Caki2 (cell line): ENCODE results near the gene GNAI3. TPM values are rescaled to one million over a fixed set of nuclear protein-coding genes. Genes with fewer than 3 reads are reported as not detected.

Source experiments
- DNase-seq: peaks from one replicate; pipeline ENCODE4 v3.0.0-alpha.2; 2015; ENCODE audit warnings: low read depth
- in situ Hi-C: cut with HindIII; loops from 2 replicates; pipeline ENCODE4 v1.10.0; 2016; ENCODE audit warnings: low sequenced_read_pairs, low pct_unique_long_range_greater_than_20kb, mixed read lengths
- total RNA-seq: library from RNA; depleted of rRNA; stranded (reverse); fragments of >200 nt; shearing (Covaris generic); gene quantifications from 2 replicates; pipeline ENCODE4 v1.2.3, GENCODE V29; 2014; ENCODE audit warnings: low replicate concordance

Gene GNAI3
- total RNA-seq, 1 experiment from 2014 or later, result 5.0 TPM

GRCh38 chr1:109627692-109628399 lies 79.4 kb downstream of the GNAI3 start:
- in situ Hi-C loops, result no loop called here
- DNase-seq, result peak; percentile 81

- DNase-seq, result peak; percentile 89
- in situ Hi-C loops, result no loop called here
These were observed 80.3 kb downstream of the GNAI3 start for GRCh38 chr1:109628540-109629321.

GRCh38 chr1:109629372-109630030 lies 81.1 kb downstream of the GNAI3 start:
- in situ Hi-C loops, result no loop called here
- no peak for DNase-seq

GRCh38 chr1:109630081-109630897 lies 81.9 kb downstream of the GNAI3 start:
- in situ Hi-C loops, result no loop called here
- no peak for DNase-seq

- DNase-seq, result no peak
- in situ Hi-C loops, result no loop called here
These were observed 82.6 kb downstream of the GNAI3 start for GRCh38 chr1:109630898-109631512.

- DNase-seq, result no peak
- in situ Hi-C loops, result no loop called here
These were observed 83.4 kb downstream of the GNAI3 start for GRCh38 chr1:109631513-109632505.

- in situ Hi-C loops, result no loop called here
These were observed 84.4 kb downstream of the GNAI3 start for GRCh38 chr1:109632671-109633346.

GRCh38 chr1:109634292-109634691 lies 85.9 kb downstream of the GNAI3 start:
- DNase-seq, result no peak
- in situ Hi-C loops, result no loop called here

More at GRCh38 chr1:109632671-109633346, 84.4 kb downstream of the GNAI3 start:
- DNase-seq, result no peak

- DNase-seq, result no peak
- in situ Hi-C loops, result no loop called here
These were observed 86.6 kb downstream of the GNAI3 start for GRCh38 chr1:109634771-109635750.

- DNase-seq, result no peak
These were observed 87.4 kb downstream of the GNAI3 start for GRCh38 chr1:109635862-109636200.

GRCh38 chr1:109636201-109636952 lies 88.0 kb downstream of the GNAI3 start:
- peak; percentile 54 for DNase-seq
- in situ Hi-C loops, result no loop called here

More at GRCh38 chr1:109635862-109636200, 87.4 kb downstream of the GNAI3 start:
- in situ Hi-C loops, result no loop called here

- in situ Hi-C loops, result no loop called here
- DNase-seq, result no peak
These were observed 89.0 kb downstream of the GNAI3 start for GRCh38 chr1:109637446-109637845.

- DNase-seq, result no peak
- in situ Hi-C loops, result no loop called here
These were observed 90.8 kb downstream of the GNAI3 start for GRCh38 chr1:109639063-109639840.

GRCh38 chr1:109639841-109640184 lies 91.4 kb downstream of the GNAI3 start:
- in situ Hi-C loops, result no loop called here
- no peak for DNase-seq
